Measurements from ENCODE around the gene PCF11. TPM values are rescaled to one million over a fixed set of nuclear protein-coding genes. Genes with fewer than 3 reads are reported as not detected.

The PCF11 gene
- total and polyA plus RNA-seq, 2 of the 13 experiments (the other 11 are each of a cell fraction or from before 2014, with no cell fraction given): 40.3 to 47.7 TPM

GRCh38 chr11:83205608-83206185 is 48.8 kb downstream of the PCF11 start:
- Histone ChIP-seq H3K9me3 (ENCODE audit: low read length) (no peaks in the 10 kb centered on the region), H3K4me1 (ENCODE audit: insufficient read depth, low read length) (no peaks in the 10 kb centered on the region), H3K27me3 (ENCODE audit: control insufficient read depth in 1 of 2, insufficient read depth in 2 of 2, low read length in 2 of 2) (no peaks in the 10 kb centered on the region; a peak in 1 of 5 replicates), H2AFZ (ENCODE audit: low read length) (no peak overlapping the region), H3K79me2 (ENCODE audit: insufficient read depth, low read length) (no peaks in the 10 kb centered on the region), H4K20me1 (ENCODE audit: insufficient read depth, low read length) (no peaks in the 10 kb centered on the region), H3K9ac (ENCODE audit: insufficient read depth, low read depth, low read length) (no peak overlapping the region), H3K4me3 (replicated peaks in 1 of 3; ENCODE audit: insufficient read depth in 1 of 3, low read depth in 2 of 3, low read length in 3 of 3) (no peak overlapping the region), H3K36me3 (replicated peaks in 1 of 2; ENCODE audit: control insufficient read depth in 1 of 2, insufficient read depth in 2 of 2, low read length in 2 of 2) (0 out of 5 replicates have a peak, but pooled peaks cover 0 to 4% of the 10 kb centered on the region in 2 experiments), H3K4me2 (ENCODE audit: low read depth, low read length) (no peak overlapping the region), H3K27ac (ENCODE audit: extremely low read length, insufficient read depth, low read length) (no peak overlapping the region)
- WGBS (ENCODE audit: low lambda C conversion rate): 97% methylated on average over 3 of the region's 3 CpGs
- ATAC-seq (no peak), DNase-seq (ENCODE audit: low spot score) (no peak), FAIRE-seq (no peak)
- in situ Hi-C loops (cut with HindIII; ENCODE audit: extremely low pct_ligation_motif_present, low pct_unique_long_range_greater_than_20kb): no loop called here
- ChIA-PET POLR2A (no interaction called here), CTCF (ENCODE audit: low intra/inter-chr PET ratio, low total read pairs) (no interaction called here)
- no TSS peak for BruUV-seq (replicated peaks)
- TF ChIP-seq ZKSCAN5 (CRISPR knock-in tag; IDR thresholded peaks at IDR 0.05) (no peak), REST (IDR thresholded peaks at IDR 0.05; ENCODE audit: borderline replicate concordance in 1 of 2, low read depth in 1 of 2, low read length in 2 of 2) (no peak), ZNF292 (CRISPR knock-in tag; IDR thresholded peaks at IDR 0.05; ENCODE audit: borderline replicate concordance, low read depth) (no peak), ZNF878 (CRISPR knock-in tag; IDR thresholded peaks at IDR 0.05) (no peak), ZFP1 (CRISPR knock-in tag; IDR thresholded peaks at IDR 0.05) (no peak), KLF13 (CRISPR knock-in tag; IDR thresholded peaks at IDR 0.05) (no peak), ZC3H13 (CRISPR knock-in tag; IDR thresholded peaks at IDR 0.05) (no peak), ZNF274 (CRISPR knock-in tag; IDR thresholded peaks at IDR 0.05) (no peak), PHF21A (CRISPR knock-in tag; IDR thresholded peaks at IDR 0.05) (no peak), GPBP1L1 (CRISPR knock-in tag; IDR thresholded peaks at IDR 0.05) (no peak), DRAP1 (CRISPR knock-in tag; IDR thresholded peaks at IDR 0.05) (no peak), IKZF4 (CRISPR knock-in tag; IDR thresholded peaks at IDR 0.05; ENCODE audit: borderline replicate concordance, low read depth, not compliant biosample characterization) (no peak), TOE1 (CRISPR knock-in tag; IDR thresholded peaks at IDR 0.05) (no peak), XRCC5 (optimal IDR thresholded peaks at IDR 0.05; ENCODE audit: low read length) (no peak), SATB2 (CRISPR knock-in tag; IDR thresholded peaks at IDR 0.05) (no peak), RBM39 (IDR thresholded peaks at IDR 0.05; ENCODE audit: low read depth, low read length, poor library complexity, severe bottlenecking) (no peak), ZNF20 (CRISPR knock-in tag; IDR thresholded peaks at IDR 0.05) (no peak), YEATS4 (CRISPR knock-in tag; IDR thresholded peaks at IDR 0.05; ENCODE audit: borderline replicate concordance) (no peak), ZNF12 (CRISPR knock-in tag; IDR thresholded peaks at IDR 0.05) (no peak)
- intact Hi-C loops (cut with micrococcal nuclease; ENCODE audit: unreplicated experiment): no loop called here
